Central memory CD8-positive, alpha-beta T cell (primary cell): Measurements from ENCODE around the gene SINHCAF.
"Not testable (repeated sequence)": the region's sequence is repeated elsewhere in the genome, so short reads cannot be mapped to it uniquely, and the experiment has no call there.

Experiments used
- ATAC-seq: fragments of 150-1000 bp; cut with Tn5 transposase; replicated peaks from 2 replicates; pipeline ENCODE4 v1.10.0; 2022; ENCODE audit warnings: mild to moderate bottlenecking, moderate FRiP score, moderate number of reproducible peaks; ENCODE audit not compliant: poor library complexity, severe bottlenecking; ENCODE audit errors: extremely low read depth
- DNase-seq, 2 donors: peaks; one replicate each; pipeline ENCODE4 v3.0.0; 2021; ENCODE audit warnings: low spot score in 2 of 2
- H3K27ac Mint-ChIP-seq: one replicate; pipeline ENCODE4 v1.8.0; 2022; ENCODE audit warnings: low read depth, mild to moderate bottlenecking, moderate library complexity, mixed read lengths
- H3K27me3 Mint-ChIP-seq: one replicate; pipeline ENCODE4 v1.8.0; 2022; ENCODE audit warnings: mixed read lengths
- H3K36me3 Mint-ChIP-seq: one replicate; pipeline ENCODE4 v1.8.0; 2022; ENCODE audit warnings: mild to moderate bottlenecking, moderate library complexity, mixed read lengths; ENCODE audit not compliant: insufficient read depth
- H3K4me1 Mint-ChIP-seq: one replicate; pipeline ENCODE4 v1.8.0; 2022; ENCODE audit warnings: mixed read lengths
- H3K4me3 Mint-ChIP-seq: one replicate; pipeline ENCODE4 v1.8.0; 2022; ENCODE audit warnings: mild to moderate bottlenecking, moderate library complexity, mixed read lengths
- H3K9me3 Mint-ChIP-seq: one replicate; pipeline ENCODE4 v1.8.0; 2022; ENCODE audit warnings: mixed read lengths

The SINHCAF gene

DNA sequence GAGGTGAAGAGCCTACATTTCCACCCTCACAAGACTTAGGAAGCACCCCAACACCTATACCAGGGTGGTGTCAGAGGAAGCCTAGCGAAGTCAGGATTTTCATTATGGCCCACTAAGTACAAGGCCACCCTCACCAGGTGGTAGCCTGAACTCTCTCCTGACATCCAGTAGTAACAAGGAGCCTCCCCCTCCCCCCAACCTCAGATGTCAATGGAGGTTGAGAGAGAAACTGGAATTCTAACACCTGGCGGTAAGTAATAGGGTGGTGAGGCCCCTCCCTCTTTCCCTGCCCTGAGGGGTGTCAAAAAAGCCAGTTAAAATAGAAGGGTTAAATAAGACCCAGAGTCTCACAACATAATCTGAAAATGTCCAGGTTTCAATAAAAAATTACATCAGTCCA, 37.6 kb downstream of the SINHCAF start:
- no peak for DNase-seq
- ATAC-seq = no peak
- Mint-ChIP-seq H3K4me1 (no peaks in the 10 kb centered on the region), H3K36me3 (peaks cover 62% of the 10 kb centered on the region), H3K27ac (peak overlapping the region; percentile 25), H3K4me3 (no peak overlapping the region), H3K27me3 (no peaks in the 10 kb centered on the region), H3K9me3 (no peaks in the 10 kb centered on the region)

GRCh38 chr12:31280183-31280582, 45.8 kb downstream of the SINHCAF start:
- H3K27me3 Mint-ChIP-seq = no peaks in the 10 kb centered on the region
- no peaks in the 10 kb centered on the region for H3K9me3 Mint-ChIP-seq
- ATAC-seq = no peak
- no peak overlapping the region for H3K4me3 Mint-ChIP-seq
- peaks cover 48% of the 10 kb centered on the region for H3K36me3 Mint-ChIP-seq
- no peak for DNase-seq
- H3K4me1 Mint-ChIP-seq = no peaks in the 10 kb centered on the region
- peak overlapping the region; percentile 63 for H3K27ac Mint-ChIP-seq

- no peaks in the 10 kb centered on the region for H3K27me3 Mint-ChIP-seq
- no peak for ATAC-seq
- no peaks in the 10 kb centered on the region for H3K9me3 Mint-ChIP-seq
- H3K4me1 Mint-ChIP-seq = no peaks in the 10 kb centered on the region
- H3K4me3 Mint-ChIP-seq = no peak overlapping the region
- no peak for DNase-seq
- no peak overlapping the region for H3K27ac Mint-ChIP-seq
- H3K36me3 Mint-ChIP-seq = peaks cover 43% of the 10 kb centered on the region
These were observed 46.5 kb downstream of the SINHCAF start for GRCh38 chr12:31279390-31279924.

- no peaks in the 10 kb centered on the region for H3K4me1 Mint-ChIP-seq
- H3K36me3 Mint-ChIP-seq = peaks cover 38% of the 10 kb centered on the region
- H3K9me3 Mint-ChIP-seq = no peaks in the 10 kb centered on the region
- H3K27ac Mint-ChIP-seq = no peak overlapping the region
- no peak for ATAC-seq
- H3K4me3 Mint-ChIP-seq = no peak overlapping the region
- no peaks in the 10 kb centered on the region for H3K27me3 Mint-ChIP-seq
- no peak for DNase-seq
These were observed 47.1 kb downstream of the SINHCAF start for GRCh38 chr12:31278832-31279231.

DNA sequence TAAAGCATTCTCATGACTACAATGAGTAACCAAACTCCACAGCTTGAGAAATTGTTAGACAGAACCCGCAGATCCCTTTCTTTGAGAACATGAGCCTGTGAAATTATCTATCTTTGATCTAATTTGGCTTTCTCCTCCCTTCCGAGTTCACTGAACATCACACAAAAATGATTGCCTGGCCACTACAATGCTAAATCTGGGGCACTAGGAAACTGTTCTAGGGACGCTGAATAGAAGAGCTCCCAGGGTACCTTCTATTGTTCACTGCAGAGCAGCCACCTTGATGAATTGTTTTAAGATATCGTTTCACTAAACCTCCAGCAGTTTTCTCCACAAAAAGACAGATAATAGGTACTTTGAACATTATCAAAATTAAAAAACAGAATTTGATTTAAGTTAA, 47.5 kb downstream of the SINHCAF start:
- no peaks in the 10 kb centered on the region for H3K4me1 Mint-ChIP-seq
- DNase-seq (no peak), ATAC-seq (no peak)
- H3K27me3 Mint-ChIP-seq = no peaks in the 10 kb centered on the region
- H3K9me3 Mint-ChIP-seq = no peaks in the 10 kb centered on the region
- no peak overlapping the region for H3K4me3 Mint-ChIP-seq
- H3K27ac Mint-ChIP-seq = no peak overlapping the region
- peaks cover 36% of the 10 kb centered on the region for H3K36me3 Mint-ChIP-seq

DNA sequence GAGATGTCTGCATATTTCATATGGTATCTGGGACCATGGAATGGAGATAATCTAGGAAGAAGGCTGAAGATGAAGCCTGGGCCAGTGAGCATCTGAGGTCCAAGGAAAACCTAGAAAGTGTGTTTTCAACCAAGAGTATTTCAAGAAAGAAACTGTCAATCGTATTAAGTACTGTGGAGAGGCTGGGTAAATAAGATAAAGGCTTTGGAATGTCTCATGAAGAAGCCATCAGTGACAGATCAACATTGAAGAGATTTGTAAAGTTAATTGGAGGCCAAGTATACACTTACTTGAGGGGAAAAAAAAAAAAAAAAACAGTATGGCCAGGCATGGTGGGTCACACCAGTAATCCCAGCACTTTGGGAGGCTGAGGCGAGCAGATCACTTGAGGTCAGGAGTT, 48.9 kb downstream of the SINHCAF start:
- ATAC-seq (no peak), DNase-seq (no peak)
- Mint-ChIP-seq H3K9me3 (no peaks in the 10 kb centered on the region), H3K4me1 (no peaks in the 10 kb centered on the region), H3K27ac (no peak overlapping the region), H3K4me3 (no peak overlapping the region), H3K36me3 (peaks cover 24% of the 10 kb centered on the region), H3K27me3 (no peaks in the 10 kb centered on the region)

- H3K4me1 Mint-ChIP-seq = no peaks in the 10 kb centered on the region
These were observed 50.5 kb downstream of the SINHCAF start for GRCh38 chr12:31275491-31275890.

GRCh38 chr12:31274520-31275300, 51.2 kb downstream of the SINHCAF start:
- no peak for ATAC-seq
- peaks cover 16% of the 10 kb centered on the region for H3K36me3 Mint-ChIP-seq
- H3K27ac Mint-ChIP-seq = no peak overlapping the region

More at GRCh38 chr12:31275491-31275890, 50.5 kb downstream of the SINHCAF start:
- H3K9me3 Mint-ChIP-seq = no peaks in the 10 kb centered on the region
- ATAC-seq = no peak
- H3K27ac Mint-ChIP-seq = no peak overlapping the region
- H3K36me3 Mint-ChIP-seq = peaks cover 20% of the 10 kb centered on the region
- no peaks in the 10 kb centered on the region for H3K27me3 Mint-ChIP-seq
- no peak for DNase-seq
- H3K4me3 Mint-ChIP-seq = no peak overlapping the region

GRCh38 chr12:31273794-31274193, 52.2 kb downstream of the SINHCAF start:
- H3K9me3 Mint-ChIP-seq, DNase-seq, H3K27me3 Mint-ChIP-seq, H3K4me3 Mint-ChIP-seq, ATAC-seq, H3K4me1 Mint-ChIP-seq, H3K27ac Mint-ChIP-seq: not testable (repeated sequence)
- H3K36me3 Mint-ChIP-seq = peaks cover 10% of the 10 kb centered on the region

More at GRCh38 chr12:31274520-31275300, 51.2 kb downstream of the SINHCAF start:
- DNase-seq = no peak
- Mint-ChIP-seq H3K4me3 (no peak overlapping the region), H3K4me1 (no peaks in the 10 kb centered on the region), H3K27me3 (no peaks in the 10 kb centered on the region), H3K9me3 (no peaks in the 10 kb centered on the region)

GRCh38 chr12:31272607-31273225, 53.2 kb downstream of the SINHCAF start:
- Mint-ChIP-seq H3K27ac (peak overlapping the region; percentile 57), H3K9me3 (no peaks in the 10 kb centered on the region), H3K4me1 (no peaks in the 10 kb centered on the region), H3K36me3 (peaks cover 7% of the 10 kb centered on the region), H3K27me3 (no peaks in the 10 kb centered on the region), H3K4me3 (no peak overlapping the region)
- DNase-seq = no peak
- no peak for ATAC-seq

GRCh38 chr12:31267966-31268365, 58.0 kb downstream of the SINHCAF start:
- Mint-ChIP-seq H3K36me3 (no peaks in the 10 kb centered on the region), H3K9me3 (no peaks in the 10 kb centered on the region), H3K4me3 (no peak overlapping the region), H3K27me3 (no peaks in the 10 kb centered on the region), H3K27ac (no peak overlapping the region), H3K4me1 (no peaks in the 10 kb centered on the region)
- no peak for ATAC-seq
- no peak for DNase-seq

- Mint-ChIP-seq H3K27ac (no peak overlapping the region), H3K4me1 (no peaks in the 10 kb centered on the region), H3K4me3 (no peak overlapping the region), H3K9me3 (no peaks in the 10 kb centered on the region), H3K36me3 (no peaks in the 10 kb centered on the region), H3K27me3 (no peaks in the 10 kb centered on the region)
- ATAC-seq (no peak), DNase-seq (no peak)
These were observed 60.2 kb downstream of the SINHCAF start for GRCh38 chr12:31265722-31266121.

DNA sequence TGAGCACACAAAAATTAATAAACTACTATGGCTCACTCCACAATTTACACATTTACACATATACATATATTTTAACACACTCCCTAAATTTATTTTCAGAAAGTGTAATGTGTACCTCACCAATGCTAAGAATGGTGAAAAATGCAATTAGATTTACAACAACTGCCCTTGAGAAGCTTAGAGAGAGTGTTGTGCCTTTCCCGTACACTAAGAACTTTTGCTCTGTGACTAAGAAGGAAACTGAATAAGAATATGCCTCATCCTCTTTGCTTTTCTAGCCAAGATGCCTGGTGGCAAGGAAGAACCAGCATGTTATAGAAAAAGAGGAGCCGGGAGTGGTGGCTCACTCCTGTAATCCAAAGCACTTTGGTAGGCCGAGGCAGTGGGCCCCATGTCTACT, 62.3 kb downstream of the SINHCAF start:
- Mint-ChIP-seq H3K27me3 (no peaks in the 10 kb centered on the region), H3K4me3 (no peak overlapping the region), H3K9me3 (no peaks in the 10 kb centered on the region), H3K36me3 (no peaks in the 10 kb centered on the region), H3K27ac (no peak overlapping the region), H3K4me1 (no peaks in the 10 kb centered on the region)
- DNase-seq (no peak), ATAC-seq (no peak)
